Amygdala (tissue), 56 donors: ENCODE data around the gene RABL6.
A peak's percentile ranks its signal among the peaks of the same experiment; 100 is the strongest.
"Not testable (repeated sequence)": the region's sequence is repeated elsewhere in the genome, so short reads cannot be mapped to it uniquely, and the experiment has no call there.

ENCODE experiments used
- DNase-seq, 56 donors: peaks; one replicate each; lab custom pipeline; 2025; lab: John Stamatoyannopoulos, UW

RABL6 gene

DNA sequence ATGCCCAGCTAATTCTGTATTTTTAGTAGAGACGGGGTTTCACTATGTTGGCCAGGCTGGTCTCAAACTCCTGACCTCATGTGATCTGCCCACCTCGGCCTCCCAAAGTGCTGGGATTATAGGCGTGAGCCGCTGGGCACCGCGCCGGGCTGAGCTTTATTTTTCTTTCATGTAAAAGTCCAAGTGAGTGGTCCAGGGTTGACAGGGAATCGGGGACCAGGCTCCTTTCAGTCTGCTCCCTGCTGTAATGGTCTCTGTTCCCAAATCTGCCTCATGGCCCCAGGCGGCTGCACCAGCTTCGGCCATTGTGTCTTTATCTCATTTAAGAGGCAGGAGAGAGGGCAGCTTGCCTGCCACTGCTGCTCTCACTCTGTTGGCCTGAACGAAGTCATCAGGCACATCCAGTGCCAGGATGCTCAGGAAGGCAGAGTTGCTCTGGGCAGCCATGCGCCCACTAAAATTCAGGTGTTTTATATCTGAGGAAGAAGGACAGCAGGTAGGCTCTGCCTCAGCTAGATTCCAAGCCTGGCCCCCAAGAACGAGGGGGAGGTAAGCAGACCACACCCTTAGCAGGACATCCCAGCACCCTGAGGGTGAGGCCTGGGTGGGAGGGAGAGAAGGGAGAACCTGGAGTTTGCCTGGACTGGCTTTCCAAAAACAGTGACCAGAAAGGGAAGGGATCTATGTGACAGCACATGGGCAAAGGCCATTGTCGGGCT is 13.3 kb upstream of the RABL6 start:
- no peak for DNase-seq

GRCh38 chr9:136795000-136795348 is 12.8 kb upstream of the RABL6 start:
- DNase-seq, result no peak

- DNase-seq, result no peak
Measured at GRCh38 chr9:136796238-136796774, 11.4 kb upstream of the RABL6 start, which contains the start of gene CCDC183. Gene CCDC183, plus strand, starts transcription at chr9:136796338. Its CDS starts 60 bp downstream, at chr9:136796398.

GRCh38 chr9:136796775-136797347 is 10.9 kb upstream of the RABL6 start:
- DNase-seq, result not testable (repeated sequence)

DNA sequence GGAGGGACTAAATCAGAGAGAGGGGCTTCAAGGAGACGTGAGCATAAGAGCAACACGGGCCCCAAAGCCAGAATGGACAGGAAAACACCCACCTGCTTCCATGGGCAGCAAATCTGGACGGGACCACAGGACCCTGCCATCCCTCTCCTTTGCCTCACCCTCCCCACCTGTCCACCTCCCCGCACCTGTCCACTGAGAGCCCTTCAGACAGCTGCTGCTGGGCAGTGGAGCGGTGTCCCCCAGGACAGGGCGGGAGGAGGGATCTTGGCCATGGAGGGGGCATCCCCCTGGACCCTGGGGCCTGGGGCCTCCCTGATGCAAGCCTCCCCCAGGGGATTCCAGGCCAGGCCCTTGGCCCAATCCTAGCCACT is 9.1 kb upstream of the RABL6 start:
- DNase-seq, result no peak

GRCh38 chr9:136799079-136799853 is 8.5 kb upstream of the RABL6 start:
- no peak for DNase-seq

DNA sequence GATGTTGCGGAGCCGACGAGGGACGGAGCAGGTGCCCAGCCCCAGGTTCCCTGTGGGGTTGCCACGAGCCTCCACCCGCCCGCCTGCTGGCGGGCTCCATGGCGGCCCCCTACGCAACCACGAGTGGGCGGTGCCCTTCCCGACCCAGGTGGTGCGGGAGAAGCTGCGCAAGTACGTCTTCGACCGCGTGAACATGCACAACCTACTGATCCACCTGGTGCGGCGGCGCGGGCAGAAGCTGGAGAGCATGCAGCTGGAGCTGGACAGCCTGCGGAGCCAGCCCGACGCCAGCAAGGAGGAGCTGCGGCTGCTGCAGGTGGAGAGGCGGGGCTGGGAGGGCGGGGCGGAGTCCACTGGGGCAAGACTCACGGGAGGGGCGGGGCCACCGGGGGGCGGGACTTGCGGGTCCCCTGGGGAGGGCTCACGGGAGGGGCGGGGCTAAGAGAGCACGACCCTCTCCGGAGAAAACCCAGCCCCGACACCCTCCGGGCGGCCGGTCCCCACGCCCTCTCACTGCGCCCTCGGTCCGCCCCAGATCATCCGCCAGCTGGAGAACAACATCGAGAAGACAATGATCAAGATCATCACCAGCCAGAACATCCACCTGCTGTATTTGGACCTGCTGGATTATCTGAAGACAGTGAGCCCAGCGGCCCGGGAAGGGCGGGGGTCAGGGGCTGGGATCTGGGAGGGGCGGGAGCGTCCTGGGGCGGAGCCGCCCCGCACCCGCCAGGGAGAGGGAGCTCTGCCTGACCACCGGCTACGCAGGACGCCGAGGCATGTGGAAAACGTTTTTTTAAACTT is 7.7 kb upstream of the RABL6 start:
- DNase-seq, result peak in 38 of 56 donors; percentile 19 to 86 (median 59)

GRCh38 chr9:136802321-136802720 is 5.4 kb upstream of the RABL6 start:
- no peak for DNase-seq

DNA sequence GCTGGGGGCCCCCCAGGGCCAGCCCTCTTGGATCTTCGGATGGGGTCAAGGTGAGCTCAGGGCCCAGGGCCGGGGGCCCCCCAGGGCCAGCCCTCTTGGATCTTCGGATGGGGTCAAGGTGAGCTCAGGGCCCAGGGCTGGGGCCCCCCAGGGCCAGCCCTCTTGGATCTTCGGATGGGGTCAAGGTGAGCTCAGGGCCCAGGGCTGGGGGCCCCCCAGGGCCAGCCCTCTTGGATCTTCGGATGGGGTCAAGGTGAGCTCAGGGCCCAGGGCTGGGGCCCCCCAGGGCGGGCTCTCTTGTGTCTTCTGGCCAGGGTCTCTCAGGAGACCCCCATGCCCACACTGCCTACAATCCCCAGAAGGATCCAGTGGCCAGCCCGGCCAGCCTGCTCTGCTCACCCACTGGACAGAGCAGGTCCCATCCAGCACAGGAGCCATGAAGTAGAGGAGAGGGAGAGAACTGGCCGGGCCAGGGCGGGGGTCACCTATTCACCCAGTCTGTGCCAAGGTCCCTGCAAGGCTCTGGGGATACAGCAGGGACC is 4.7 kb upstream of the RABL6 start:
- DNase-seq, result not testable (repeated sequence)

DNA sequence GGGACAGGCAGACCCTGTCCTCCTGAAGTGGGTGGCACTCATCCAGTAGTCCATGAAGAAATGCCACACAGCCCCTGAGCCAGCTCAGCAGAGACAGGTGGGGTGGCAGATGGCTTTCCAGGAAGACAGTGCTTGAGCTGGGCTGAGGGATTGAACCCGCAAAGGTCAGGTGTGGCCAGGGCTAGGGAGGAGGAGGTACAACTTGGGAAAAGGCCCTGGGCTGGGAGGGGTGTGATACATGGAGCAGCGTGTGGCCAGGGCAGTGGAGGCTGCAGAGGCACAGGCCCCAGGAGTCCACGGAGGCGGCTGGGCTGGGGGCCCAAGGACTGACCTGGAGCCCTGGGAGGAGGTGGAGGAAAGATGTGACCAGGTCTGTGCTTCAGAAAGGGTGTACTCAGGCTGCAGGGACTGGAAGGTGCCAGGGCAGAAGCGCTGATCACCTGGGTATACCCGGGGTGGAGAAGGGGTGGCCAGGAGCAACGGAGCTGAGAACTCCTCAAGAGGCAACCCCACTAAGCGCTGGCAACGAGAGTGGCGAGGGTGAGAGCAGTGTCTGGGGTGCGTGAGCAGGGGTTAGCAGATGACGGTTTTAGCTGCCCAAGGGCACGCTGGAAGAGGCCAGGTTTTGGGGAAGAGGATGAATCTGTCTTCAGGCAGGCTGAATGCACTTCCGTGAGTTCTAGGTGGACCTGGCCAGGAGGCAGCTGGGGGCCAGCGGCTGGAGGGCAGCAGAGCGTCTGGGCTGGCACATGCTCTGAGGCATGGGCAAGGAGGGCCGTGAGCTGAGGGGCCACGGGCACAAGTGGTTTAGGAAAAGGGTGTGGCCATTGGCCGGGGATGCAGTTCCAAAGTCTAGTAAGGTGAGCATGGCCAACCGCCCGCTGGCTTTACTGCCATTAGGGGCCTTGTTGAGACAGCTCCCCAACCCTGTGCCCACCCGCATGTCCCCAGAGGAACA is 3.9 kb upstream of the RABL6 start:
- no peak for DNase-seq

DNA sequence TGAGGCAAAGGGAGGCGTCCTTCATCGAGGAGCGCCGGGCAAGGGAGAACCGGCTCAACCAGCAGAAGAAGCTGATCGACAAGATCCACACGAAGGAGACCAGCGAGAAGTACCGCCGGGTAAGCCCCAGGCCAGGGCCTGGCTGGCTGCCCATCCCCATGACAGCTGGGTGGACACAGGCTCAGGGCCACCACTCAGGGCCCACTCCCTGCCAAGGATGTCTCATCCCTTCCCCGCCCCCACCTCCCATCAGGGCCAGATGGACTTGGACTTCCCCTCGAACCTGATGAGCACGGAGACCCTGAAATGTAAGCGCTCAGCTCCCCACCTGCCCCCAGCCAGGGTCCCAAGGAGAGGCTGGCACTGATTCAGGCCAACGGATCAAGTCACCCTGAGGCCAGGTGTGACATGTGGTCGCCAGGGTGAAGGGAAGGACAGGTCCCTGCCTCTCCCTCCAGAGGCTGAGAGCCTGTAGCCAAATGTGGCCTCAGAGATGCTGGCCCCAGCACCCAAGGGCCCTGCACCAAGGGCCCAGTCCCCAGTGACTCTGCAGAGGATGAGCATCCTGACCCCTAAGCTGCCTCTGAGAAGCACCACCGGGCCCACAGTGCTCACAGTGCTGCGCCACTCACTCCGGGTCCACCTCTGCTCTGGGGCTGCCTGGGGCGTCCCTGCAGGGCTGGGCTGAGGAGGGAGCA is 3.1 kb upstream of the RABL6 start:
- DNase-seq, result no peak

DNA sequence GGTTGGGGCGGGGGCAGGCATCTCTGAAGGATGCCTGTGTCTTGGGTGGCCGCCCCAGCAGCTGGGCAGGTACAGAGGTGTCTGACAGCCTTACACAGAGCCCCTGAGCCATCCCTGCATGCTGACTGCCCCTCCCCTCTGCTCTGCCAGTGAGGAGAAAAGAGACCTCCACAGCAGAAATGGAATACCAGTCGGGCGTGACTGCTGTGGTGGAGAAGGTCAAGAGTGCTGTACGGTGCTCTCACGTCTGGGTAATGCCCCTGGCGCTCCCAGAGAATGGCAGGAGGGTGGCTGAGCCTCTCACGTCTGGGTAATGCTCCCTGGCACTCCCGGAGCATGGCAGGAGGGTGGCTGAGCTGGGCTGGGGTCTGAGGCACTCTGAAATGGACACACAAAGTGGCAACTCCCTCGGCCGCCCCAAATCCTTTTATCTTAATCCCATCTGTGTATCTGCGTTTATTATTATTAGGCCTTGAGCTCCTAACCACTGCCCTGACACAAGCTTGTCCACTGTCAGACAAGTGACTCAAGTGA is 2.5 kb upstream of the RABL6 start:
- no peak for DNase-seq

GRCh38 chr9:136806067-136806466 is 1.7 kb upstream of the RABL6 start:
- DNase-seq, result no peak

DNA sequence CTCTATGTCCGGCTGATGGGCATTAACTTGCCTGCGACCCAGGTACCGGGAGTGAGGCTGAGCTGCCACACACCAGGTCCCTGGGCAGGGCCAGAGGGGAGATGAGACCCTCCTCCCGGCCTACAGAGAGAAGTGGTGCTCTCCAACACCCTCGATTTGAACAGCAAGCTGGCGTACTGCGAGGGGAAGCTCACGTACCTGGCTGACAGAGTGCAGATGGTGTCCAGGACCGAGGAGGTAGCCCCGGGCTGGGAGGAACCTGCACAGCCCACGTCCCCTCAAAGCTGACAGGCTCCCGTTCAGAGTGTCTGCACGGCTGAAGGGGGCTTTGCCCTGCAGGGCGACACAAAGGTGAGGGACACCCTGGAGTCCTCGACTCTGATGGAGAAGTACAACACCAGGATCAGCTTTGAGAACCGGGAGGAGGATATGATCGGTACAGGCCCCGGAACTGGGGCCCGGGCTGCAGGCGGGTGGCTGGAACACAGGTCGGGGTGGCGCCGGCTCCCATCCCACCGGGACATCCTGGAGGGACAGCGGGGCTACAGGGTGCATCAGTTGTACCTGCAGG is 1.0 kb upstream of the RABL6 start:
- DNase-seq, result no peak

DNA sequence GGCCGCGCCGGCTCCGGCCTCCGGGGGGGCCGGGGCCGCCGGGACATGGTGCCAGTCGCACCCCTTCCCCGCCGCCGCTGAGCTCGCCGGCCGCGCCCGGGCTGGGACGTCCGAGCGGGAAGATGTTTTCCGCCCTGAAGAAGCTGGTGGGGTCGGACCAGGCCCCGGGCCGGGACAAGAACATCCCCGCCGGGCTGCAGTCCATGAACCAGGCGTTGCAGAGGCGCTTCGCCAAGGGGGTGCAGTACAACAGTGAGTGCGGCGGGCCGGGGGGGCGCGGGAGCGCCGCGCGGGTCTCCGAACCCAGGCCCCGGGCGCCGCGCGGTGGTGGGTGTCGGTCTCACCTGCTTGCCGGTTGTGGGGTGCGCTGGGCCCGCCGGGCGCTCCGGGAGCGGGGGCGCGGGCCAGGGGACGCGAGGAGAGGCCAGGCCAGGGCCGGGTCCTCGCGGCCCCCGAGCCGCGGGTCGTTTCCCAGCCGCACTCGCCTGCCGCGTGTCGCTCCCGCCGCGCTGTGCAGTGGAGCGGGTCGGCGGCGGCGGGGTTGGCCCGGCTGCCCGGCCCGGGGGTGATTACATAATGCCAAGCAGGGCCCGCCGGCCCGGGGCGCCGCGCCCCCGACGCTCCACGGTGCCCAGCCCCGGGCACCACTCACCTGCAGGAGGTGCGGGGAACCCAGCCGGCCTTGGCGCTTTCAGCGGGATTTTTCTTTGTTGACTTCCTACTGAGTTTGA is 492 bp downstream of the RABL6 start:
- DNase-seq, result peak in 11 of 56 donors; percentile 20 to 72 (median 59)

DNA sequence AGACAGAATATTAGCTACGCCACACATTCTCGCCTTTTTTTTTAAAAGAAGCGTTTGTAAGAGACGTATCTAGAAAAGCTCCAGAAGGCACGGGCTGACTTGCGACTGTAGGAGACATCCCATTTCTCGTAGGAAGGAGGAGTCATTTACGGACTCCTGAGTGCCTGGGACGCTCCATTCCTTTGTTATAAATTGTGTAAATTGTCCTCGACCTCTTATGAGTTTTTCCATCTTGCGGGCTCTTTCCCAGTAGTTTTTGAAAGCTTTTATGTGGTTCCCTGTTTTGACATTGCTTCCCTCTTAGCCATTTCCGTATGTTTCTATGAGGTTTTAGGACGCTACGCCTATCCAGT is 1.0 kb downstream of the RABL6 start:
- DNase-seq, result no peak

DNA sequence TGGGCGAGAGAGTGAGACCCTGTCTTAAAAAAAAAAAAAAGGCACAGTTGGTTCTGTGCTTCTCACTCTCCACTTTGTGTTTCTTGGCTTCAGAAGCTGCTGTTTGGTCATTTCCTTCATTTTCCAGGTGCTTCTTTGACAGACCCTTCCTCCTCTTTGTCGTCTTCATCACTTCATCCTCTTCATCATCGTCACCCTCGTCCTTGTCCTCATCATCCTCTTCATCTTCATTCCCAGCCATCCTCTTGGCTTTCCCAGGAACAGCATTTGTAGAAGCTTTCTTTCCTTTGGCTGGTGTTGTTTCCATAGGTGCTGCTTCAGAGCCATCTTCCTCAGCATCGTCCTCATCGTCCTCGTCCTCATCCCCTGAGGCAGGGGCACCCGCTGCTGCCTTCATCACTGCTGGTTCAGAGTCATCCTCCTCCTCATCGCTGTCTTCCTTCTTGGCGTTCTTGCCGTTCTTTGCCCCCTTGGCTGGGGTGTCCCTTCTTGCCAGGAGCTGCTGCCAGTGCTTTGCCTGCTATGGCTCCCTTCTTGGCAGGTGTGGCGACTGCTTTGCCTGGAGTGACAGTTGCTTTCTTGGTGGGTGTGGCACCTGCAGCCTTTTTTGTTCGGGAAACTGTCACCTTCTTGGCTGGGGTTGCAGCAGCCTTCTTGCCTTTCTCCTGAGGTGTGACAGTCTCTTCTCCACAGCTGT is 7.1 kb downstream of the RABL6 start:
- no peak for DNase-seq
